GM18505 (cell line): ENCODE measurements around the gene MAPK7.
"Not testable (repeated sequence)": the region's sequence is repeated elsewhere in the genome, so short reads cannot be mapped to it uniquely, and the experiment has no call there.

ENCODE experiments used
- ATAC-seq: cut with Tn5 transposase; IDR thresholded peaks from one replicate; pipeline ENCODE4 v1.9.1; 2021; ENCODE audit not compliant: unreplicated experiment
- POLR2A ChIP-seq: IDR thresholded peaks from 4 replicates; pipeline ENCODE4 v1.6.1; 2011; ENCODE audit warnings: borderline replicate concordance; ENCODE audit not compliant: insufficient read depth, insufficient read length; ENCODE audit errors: extremely low read depth

MAPK7 gene

GRCh38 chr17:19346351-19347255, 31.7 kb upstream of the MAPK7 start:
- no peak for ATAC-seq
- no peak for TF ChIP-seq POLR2A

- ATAC-seq = no peak
- TF ChIP-seq POLR2A = no peak
These were observed 30.8 kb upstream of the MAPK7 start for GRCh38 chr17:19347323-19348080.

DNA sequence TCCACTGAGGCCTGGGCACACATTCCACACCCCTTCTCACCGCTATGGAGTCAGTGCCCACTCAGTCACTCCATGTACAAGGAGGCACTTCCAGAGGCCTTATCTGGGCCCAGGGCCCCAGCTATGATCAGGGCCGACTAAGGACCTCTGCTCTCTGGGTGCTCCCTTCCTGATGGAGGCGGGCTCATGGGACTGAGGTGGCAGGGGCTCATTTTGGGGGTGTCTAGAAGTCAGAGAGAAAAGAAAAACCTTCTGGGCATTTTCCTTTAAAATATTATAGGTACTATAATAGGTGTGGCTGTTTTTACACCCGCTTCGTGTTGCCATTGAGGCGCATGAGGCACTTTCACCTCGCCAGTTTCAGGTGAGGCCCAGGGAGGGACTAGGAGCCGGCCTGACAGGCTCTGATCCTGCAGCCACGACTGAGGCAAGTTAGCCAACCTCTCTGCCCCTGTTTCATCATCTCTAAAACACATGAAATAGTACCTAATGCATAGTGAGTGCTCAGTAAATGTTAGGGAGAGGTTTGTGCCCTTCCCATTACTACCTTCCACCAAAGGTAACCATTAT, 30.1 kb upstream of the MAPK7 start:
- TF ChIP-seq POLR2A = no peak
- ATAC-seq = no peak

GRCh38 chr17:19348806-19349205, 29.5 kb upstream of the MAPK7 start:
- no peak for ATAC-seq
- TF ChIP-seq POLR2A = no peak

DNA sequence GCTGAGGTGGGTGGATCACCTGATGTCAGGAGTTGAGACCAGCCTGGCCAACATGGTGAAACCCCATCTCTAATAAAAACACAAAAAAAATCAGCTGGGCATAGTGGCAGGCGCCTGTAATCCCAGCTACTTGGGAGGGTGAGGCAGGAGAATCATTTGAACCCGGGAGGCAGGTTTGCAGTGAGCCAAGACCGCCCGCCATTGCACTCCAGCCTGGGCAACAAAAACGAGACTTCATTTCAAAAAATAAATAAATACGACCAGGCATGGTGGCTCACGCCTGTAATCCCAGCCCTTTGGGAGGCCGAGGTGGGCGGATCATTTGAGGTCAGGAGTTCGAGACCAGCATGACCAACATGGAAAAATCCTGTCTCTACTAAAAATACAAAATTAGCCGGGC, 24.9 kb upstream of the MAPK7 start:
- ATAC-seq = not testable (repeated sequence)

DNA sequence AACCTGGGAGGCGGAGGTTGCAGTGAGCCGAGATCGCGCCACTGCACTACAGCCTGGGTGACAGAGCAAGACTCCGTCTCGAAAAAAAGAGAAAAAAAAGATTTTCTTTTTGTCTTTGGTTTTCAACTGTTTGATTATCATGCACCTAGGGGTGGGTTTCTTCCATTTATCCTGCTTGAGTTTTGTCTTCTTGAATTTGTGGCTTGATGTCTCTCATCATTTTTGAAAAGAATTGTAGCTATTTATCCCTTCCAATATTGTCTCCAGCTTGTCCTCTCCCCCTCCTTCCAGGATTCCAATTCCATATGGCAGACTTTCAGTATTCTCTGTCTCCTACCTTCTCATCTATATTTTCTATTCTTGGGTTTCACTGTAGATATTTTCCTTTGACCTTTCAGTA, 23.6 kb upstream of the MAPK7 start:
- ATAC-seq = no peak
- no peak for TF ChIP-seq POLR2A

- no peak for ATAC-seq
- no peak for TF ChIP-seq POLR2A
These were observed 20.9 kb upstream of the MAPK7 start for GRCh38 chr17:19357351-19357750.

DNA sequence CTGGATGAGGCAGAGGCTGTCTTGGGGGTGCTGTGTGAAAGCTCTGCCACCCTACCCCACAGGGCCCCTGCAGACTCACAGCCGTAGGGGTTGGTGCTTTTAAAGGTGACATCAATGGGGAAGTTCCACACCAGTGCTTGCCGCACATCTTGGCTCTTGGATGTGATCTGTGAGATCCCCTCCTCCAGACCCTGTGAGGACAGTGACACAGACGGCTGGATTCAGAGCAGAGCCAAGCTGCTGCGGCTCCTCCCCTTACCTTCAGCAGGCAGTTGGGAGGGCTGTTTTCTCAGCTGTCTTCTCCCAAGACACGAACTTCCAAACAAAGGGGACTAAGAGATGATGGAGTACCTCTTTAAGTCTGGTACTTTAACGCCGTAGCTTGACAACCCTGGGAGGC, 20.5 kb upstream of the MAPK7 start:
- no peak for TF ChIP-seq POLR2A
- no peak for ATAC-seq

DNA sequence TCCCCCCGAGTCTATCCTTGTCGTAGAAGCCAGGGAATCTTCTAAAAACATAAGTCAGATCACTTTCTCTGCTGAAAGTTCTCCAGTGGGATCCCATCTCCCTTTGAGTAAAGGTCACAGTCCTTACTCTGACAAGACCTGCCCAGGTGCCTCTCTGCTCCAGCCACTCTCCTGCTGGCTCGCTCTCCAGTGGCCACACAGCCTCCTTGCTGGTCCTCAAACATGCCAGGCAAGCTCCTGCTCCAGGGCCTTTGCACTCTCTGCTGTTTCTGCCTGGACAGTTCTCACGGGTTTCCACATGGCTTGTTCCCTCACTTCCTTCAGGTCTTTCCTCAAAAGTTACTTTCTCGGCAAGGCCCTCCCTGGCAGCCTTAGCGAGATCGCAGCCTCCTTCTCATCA, 19.1 kb upstream of the MAPK7 start:
- no peak for ATAC-seq
- no peak for TF ChIP-seq POLR2A

DNA sequence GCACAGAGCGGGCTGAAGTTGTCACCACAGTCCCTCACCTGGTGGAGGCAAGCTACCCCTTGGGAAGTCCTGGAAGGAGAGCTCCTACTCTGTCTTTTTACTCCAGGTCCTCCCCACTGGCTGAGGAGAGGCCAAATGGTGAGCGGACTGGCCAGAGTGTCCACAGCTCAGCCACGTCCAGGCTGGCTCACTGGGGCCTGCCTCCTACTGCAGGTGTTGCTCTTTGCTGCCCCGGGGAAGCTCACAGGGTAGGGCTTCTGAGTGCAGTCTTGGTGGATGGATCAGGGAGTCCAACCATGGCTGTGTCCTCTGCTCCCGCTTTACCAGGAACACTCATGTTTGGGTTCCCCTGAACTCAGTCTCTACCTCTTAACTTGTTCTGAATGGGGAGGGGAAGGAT, 18.4 kb upstream of the MAPK7 start:
- TF ChIP-seq POLR2A = no peak
- ATAC-seq = no peak

DNA sequence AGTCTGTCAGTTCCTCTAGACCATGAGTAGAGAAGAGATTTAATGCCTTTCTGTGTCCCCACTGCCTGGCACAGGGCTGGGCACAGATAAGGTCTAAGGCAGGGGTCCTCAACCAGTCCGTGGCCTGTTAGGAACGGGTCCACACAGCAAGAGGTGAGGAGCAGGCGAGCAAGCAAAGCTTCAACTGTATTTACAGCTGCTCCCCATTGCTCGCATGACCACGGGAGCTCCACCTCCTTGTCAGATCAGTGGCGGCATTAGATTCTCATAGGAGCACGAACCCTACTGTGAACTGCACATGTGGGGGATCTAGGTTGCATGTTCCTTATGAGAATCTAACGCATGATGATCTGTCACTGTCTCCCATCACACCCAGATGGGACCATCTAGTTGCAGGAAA, 17.5 kb upstream of the MAPK7 start:
- no peak for ATAC-seq
- no peak for TF ChIP-seq POLR2A

DNA sequence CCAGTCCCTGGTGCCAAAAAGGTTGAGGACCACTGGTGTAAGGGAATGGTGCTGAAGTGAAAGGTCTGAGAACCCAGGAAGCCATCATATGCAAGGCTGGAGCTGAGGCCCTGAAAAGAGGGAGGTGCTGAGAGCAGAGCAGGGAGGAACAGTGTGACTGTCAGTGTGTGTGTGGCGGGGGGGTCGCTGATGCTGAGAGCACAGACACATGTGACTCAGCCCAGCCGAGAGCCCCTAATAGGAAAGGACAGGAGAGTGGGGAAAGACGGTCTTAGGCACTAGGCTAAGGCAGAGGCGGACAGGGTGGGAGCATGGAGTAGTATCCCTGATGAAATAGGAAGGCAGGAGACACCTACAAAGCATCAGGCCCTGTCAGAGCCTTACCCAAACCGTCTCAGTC, 17.0 kb upstream of the MAPK7 start:
- no peak for ATAC-seq
- no peak for TF ChIP-seq POLR2A

GRCh38 chr17:19361944-19362276, 16.4 kb upstream of the MAPK7 start:
- ATAC-seq = no peak
- TF ChIP-seq POLR2A = no peak
